ENCODE results near the gene TRPM3. TPM values are rescaled to one million over a fixed set of nuclear protein-coding genes. Genes with fewer than 3 reads are reported as not detected.

TRPM3 gene
- total RNA-seq, 4 donors from 2014 or later, result 5.2 to 8.1 (median 7.3) TPM

- TF ChIP-seq POLR2A (IDR thresholded peaks at IDR 0.05) (no peak), EP300 (IDR thresholded peaks at IDR 0.05) (no peak)
- TF ChIP-seq, protein P1, sequence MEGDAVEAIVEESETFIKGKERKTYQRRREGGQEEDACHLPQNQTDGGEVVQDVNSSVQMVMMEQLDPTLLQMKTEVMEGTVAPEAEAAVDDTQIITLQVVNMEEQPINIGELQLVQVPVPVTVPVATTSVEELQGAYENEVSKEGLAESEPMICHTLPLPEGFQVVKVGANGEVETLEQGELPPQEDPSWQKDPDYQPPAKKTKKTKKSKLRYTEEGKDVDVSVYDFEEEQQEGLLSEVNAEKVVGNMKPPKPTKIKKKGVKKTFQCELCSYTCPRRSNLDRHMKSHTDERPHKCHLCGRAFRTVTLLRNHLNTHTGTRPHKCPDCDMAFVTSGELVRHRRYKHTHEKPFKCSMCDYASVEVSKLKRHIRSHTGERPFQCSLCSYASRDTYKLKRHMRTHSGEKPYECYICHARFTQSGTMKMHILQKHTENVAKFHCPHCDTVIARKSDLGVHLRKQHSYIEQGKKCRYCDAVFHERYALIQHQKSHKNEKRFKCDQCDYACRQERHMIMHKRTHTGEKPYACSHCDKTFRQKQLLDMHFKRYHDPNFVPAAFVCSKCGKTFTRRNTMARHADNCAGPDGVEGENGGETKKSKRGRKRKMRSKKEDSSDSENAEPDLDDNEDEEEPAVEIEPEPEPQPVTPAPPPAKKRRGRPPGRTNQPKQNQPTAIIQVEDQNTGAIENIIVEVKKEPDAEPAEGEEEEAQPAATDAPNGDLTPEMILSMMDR (IDR thresholded peaks at IDR 0.05), result no peak
- Histone ChIP-seq H3K4me1 (no peaks in the 10 kb centered on the region), H3K27me3 (no peaks in the 10 kb centered on the region), H3K4me3 (no peak overlapping the region), H3K9me3 (no peaks in the 10 kb centered on the region), H3K36me3 (no peaks in the 10 kb centered on the region), H3K27ac (no peak overlapping the region)
- DNase-seq (ENCODE audit: low spot score in 2 of 2), result no peak
These were observed 176.1 kb downstream of the TRPM3 start for GRCh38 chr9:70945301-70945700.

DNA sequence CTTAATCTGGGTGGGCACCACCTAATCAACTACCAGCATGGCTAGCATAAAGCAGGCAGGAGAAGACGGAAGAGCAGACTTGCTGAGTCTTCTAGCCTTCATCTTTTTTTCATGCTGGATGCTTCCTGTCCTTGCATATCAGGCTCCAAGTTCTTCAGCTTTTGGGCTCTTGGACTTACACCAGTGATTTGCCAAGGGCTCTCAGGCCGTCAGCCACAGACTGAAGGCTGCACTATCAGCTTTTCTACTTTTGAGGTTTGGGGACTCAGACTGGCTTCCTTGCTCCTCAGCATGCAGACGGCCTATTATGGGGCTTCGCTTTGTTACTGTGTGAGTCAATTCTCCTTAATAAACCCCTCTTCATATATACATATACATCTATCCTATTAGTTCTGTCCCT lies 180.2 kb downstream of the TRPM3 start:
- Histone ChIP-seq H3K36me3 (no peaks in the 10 kb centered on the region), H3K27ac (no peak overlapping the region), H3K27me3 (no peaks in the 10 kb centered on the region), H3K4me3 (no peak overlapping the region), H3K9me3 (no peaks in the 10 kb centered on the region), H3K4me1 (no peaks in the 10 kb centered on the region)
- DNase-seq (ENCODE audit: low spot score in 2 of 2), result no peak
- TF ChIP-seq, protein P1 (IDR thresholded peaks at IDR 0.05), result no peak
- no peak for TF ChIP-seq EP300 (IDR thresholded peaks at IDR 0.05)
- TF ChIP-seq POLR2A (IDR thresholded peaks at IDR 0.05), result no peak
- 75 to 85% methylated on average over 4 of the region's 4 CpGs for WGBS, 2 donors

GRCh38 chr9:70940605-70941004 lies 180.8 kb downstream of the TRPM3 start:
- no peaks in the 10 kb centered on the region for H3K4me1 ChIP-seq
- no peak overlapping the region for H3K4me3 ChIP-seq
- H3K9me3 ChIP-seq, result no peaks in the 10 kb centered on the region
- no peaks in the 10 kb centered on the region for H3K27me3 ChIP-seq
- DNase-seq (ENCODE audit: low spot score in 2 of 2), result no peak
- 77 to 83% methylated on average over 2 of the region's 2 CpGs for WGBS, 2 donors
- no peaks in the 10 kb centered on the region for H3K36me3 ChIP-seq
- H3K27ac ChIP-seq, result no peak overlapping the region
- TF ChIP-seq POLR2A (IDR thresholded peaks at IDR 0.05), result no peak

DNA sequence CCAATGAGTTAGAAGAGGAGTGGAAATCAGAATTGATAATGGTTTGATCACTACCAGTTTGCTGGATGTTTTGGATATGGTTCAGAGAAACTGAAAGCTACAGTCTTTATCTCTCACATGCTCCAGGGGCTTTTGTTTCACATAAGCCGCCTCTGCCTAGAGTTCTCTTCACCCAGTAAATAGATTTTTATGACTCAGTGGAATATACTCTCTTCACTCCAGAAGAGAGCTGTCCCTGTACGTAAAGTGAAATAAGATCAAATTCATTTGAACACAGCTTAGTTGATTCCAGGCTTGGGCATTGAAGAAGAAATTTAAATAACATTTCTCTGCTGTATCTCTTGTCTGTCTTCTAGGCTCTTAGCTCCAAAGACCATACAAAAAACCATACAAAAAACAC lies 184.9 kb downstream of the TRPM3 start:
- no peak for DNase-seq (ENCODE audit: low spot score in 2 of 2)
- no peaks in the 10 kb centered on the region for H3K4me1 ChIP-seq
- no peaks in the 10 kb centered on the region for H3K9me3 ChIP-seq
- H3K36me3 ChIP-seq, result no peaks in the 10 kb centered on the region
- H3K4me3 ChIP-seq, result no peak overlapping the region
- WGBS, 2 donors, result 65 to 67% methylated on average over 2 of the region's 2 CpGs
- TF ChIP-seq, protein P1 (IDR thresholded peaks at IDR 0.05), result no peak
- TF ChIP-seq POLR2A (IDR thresholded peaks at IDR 0.05), result no peak
- TF ChIP-seq EP300 (IDR thresholded peaks at IDR 0.05), result no peak
- H3K27me3 ChIP-seq, result no peaks in the 10 kb centered on the region
- no peak overlapping the region for H3K27ac ChIP-seq

GRCh38 chr9:70935856-70936255 lies 185.6 kb downstream of the TRPM3 start:
- H3K4me3 ChIP-seq, result no peak overlapping the region
- DNase-seq (ENCODE audit: low spot score in 2 of 2), result no peak
- H3K27me3 ChIP-seq, result no peaks in the 10 kb centered on the region
- no peaks in the 10 kb centered on the region for H3K4me1 ChIP-seq
- no peaks in the 10 kb centered on the region for H3K36me3 ChIP-seq
- TF ChIP-seq, protein P1 (IDR thresholded peaks at IDR 0.05), result no peak
- no peak for TF ChIP-seq POLR2A (IDR thresholded peaks at IDR 0.05)
- TF ChIP-seq EP300 (IDR thresholded peaks at IDR 0.05), result no peak
- H3K27ac ChIP-seq, result no peak overlapping the region
- H3K9me3 ChIP-seq, result no peaks in the 10 kb centered on the region

DNA sequence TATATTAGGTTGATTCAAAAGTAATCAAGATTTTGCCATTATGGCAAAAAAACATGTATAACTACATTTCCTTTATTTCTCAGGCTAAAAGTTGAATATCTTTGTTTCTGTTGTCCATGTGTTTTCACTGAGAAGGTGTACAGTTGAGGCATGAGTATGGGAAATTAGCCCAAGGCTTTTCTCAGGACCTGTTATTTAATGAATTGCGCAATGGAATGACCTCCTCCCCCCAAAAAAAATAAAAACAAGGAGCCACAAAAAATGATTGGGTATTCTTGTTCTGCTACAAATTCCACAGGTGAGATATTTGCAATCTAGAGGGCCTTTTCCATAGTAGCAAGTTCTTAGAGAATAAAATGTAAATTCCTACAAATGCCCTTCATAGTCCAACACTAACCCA lies 186.8 kb downstream of the TRPM3 start:
- Histone ChIP-seq H3K36me3 (no peaks in the 10 kb centered on the region), H3K9me3 (no peaks in the 10 kb centered on the region), H3K4me3 (no peak overlapping the region), H3K4me1 (no peaks in the 10 kb centered on the region), H3K27me3 (no peaks in the 10 kb centered on the region), H3K27ac (no peak overlapping the region)
- WGBS, 2 donors, result 94 to 100% methylated on average over 1 of the region's 1 CpG
- no peak for TF ChIP-seq EP300 (IDR thresholded peaks at IDR 0.05)
- TF ChIP-seq, protein P1 (IDR thresholded peaks at IDR 0.05), result no peak
- no peak for TF ChIP-seq POLR2A (IDR thresholded peaks at IDR 0.05)
- no peak for DNase-seq (ENCODE audit: low spot score in 2 of 2)
